A673 (cell line): ENCODE results near the gene LINGO3. TPM values are rescaled to one million over a fixed set of nuclear protein-coding genes. Genes with fewer than 3 reads are reported as not detected.

Experiments
- BruUV-seq: library from RNA; stranded (reverse); fragments of 400-500 nt; replicated peaks from 2 replicates; lab custom pipeline; 2021; lab: Mats Ljungman, UMichigan
- CTCF ChIA-PET: fragments of 300-600 bp; sonication (Branson Sonifier 250); formaldehyde crosslinking; loops from one replicate; lab custom pipeline; 2022; ENCODE audit warnings: antibody characterized with exemption; lab: Charles Lee
- POLR2A ChIA-PET: fragments of 300-600 bp; sonication (Branson Sonifier 250); formaldehyde crosslinking; loops from one replicate; lab custom pipeline; 2022; ENCODE audit warnings: antibody characterized with exemption; ENCODE audit not compliant: low non-redundant PET; lab: Charles Lee
- DNase-seq: peaks from one replicate; pipeline ENCODE4 v3.0.0-alpha.2; 2015; ENCODE audit warnings: low spot score
- H3K27ac ChIP-seq: fragments of 200-600 bp; sonication (generic); 2 replicates; pipeline ENCODE4 v1.5.1; 2016; ENCODE audit warnings: mixed run types, low read depth, mild to moderate bottlenecking, mixed read lengths, antibody characterized with exemption, low read length; ENCODE audit not compliant: poor library complexity, severe bottlenecking
- H3K27me3 ChIP-seq: fragments of 200-600 bp; sonication (generic); replicated peaks from 2 replicates; pipeline ENCODE4 v1.6.1; 2017; ENCODE audit warnings: mixed run types, low read depth, mild to moderate bottlenecking, mixed read lengths, antibody characterized with exemption, low read length; ENCODE audit not compliant: insufficient read depth, poor library complexity
- H3K36me3 ChIP-seq: fragments of 200-600 bp; sonication (generic); 2 replicates; pipeline ENCODE4 v1.6.1; 2016; ENCODE audit warnings: mixed run types, mild to moderate bottlenecking, mixed read lengths, antibody characterized with exemption, low read length; ENCODE audit not compliant: insufficient read depth, poor library complexity, severe bottlenecking
- H3K4me1 ChIP-seq: fragments of 200-600 bp; sonication (generic); 2 replicates; pipeline ENCODE4 v1.6.1; 2017; ENCODE audit warnings: mixed run types, mild to moderate bottlenecking, mixed read lengths, antibody characterized with exemption, low read length; ENCODE audit not compliant: insufficient read depth, poor library complexity, severe bottlenecking
- H3K4me3 ChIP-seq: fragments of 200-600 bp; sonication (generic); 2 replicates; pipeline ENCODE4 v1.5.1; 2016; ENCODE audit warnings: low read depth, mixed run types, mild to moderate bottlenecking, mixed read lengths, low read length; ENCODE audit not compliant: poor library complexity, severe bottlenecking
- H3K9me3 ChIP-seq: fragments of 200-600 bp; sonication (generic); 2 replicates; pipeline ENCODE4 v1.6.1; 2016; ENCODE audit warnings: mixed run types, low read depth, mild to moderate bottlenecking, mixed read lengths, antibody characterized with exemption, low read length; ENCODE audit not compliant: poor library complexity, severe bottlenecking
- EZH2 ChIP-seq: fragments of 200-600 bp; sonication (generic); IDR thresholded peaks from 2 replicates; pipeline ENCODE4 v1.6.1; 2017; ENCODE audit warnings: borderline replicate concordance, low read depth, mild to moderate bottlenecking, mixed read lengths, antibody characterized with exemption, low read length; ENCODE audit not compliant: poor library complexity, severe bottlenecking
- intact Hi-C: fragments of 100-400 bp; cut with micrococcal nuclease; formaldehyde crosslinking; loops from one replicate; pipeline ENCODE4 v1.10.0; 2022; ENCODE audit not compliant: unreplicated experiment
- total RNA-seq: library from RNA; stranded (reverse); gene quantifications from 2 replicates; pipeline ENCODE4 v1.2.3, GENCODE V29; 2021
- TF ChIP-seq, protein P1 (sequence below): fragments of 300-800, 200-600 bp; sonication (generic); conservative IDR thresholded peaks from 2 replicates; pipeline ENCODE4 v1.5.1; 2017; ENCODE audit warnings: low read depth, mild to moderate bottlenecking, antibody characterized with exemption, low read length, moderate library complexity, mixed read lengths

The LINGO3 gene
- total RNA-seq, 1 experiment from 2014 or later, result not detected

- POLR2A ChIA-PET, result interaction anchor here (0.5 kb wide), 1 partner anchor 144 kb away, joined by 10 read pairs; the partner anchor contains the start of gene LMNB2
Observed at GRCh38 chr19:2312820-2313501, 5.0 kb upstream of the LINGO3 start.

DNA sequence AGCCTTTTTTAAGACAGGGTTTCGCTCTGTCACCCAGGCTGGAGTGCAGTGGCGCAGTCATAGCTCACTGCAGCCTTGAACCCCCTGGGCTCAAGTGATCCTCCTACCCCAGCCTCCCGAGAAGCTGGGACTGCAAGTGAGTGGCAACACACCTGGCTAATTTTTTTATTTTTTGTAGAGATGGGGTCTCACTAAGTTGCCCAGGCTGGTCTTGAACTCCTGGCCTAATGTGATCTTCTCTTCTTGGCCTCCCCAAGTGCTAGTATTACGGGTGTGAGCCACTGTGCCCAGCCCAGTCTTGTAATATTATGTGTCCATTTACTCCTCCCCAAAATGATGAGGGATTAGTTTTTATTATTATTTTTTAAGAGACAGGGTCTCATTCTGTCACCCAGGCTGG lies 3.1 kb upstream of the LINGO3 start:
- no TSS peak for BruUV-seq
- Histone ChIP-seq H3K4me3 (no peak overlapping the region), H3K9me3 (no peaks in the 10 kb centered on the region), H3K36me3 (no peaks in the 10 kb centered on the region), H3K4me1 (no peaks in the 10 kb centered on the region), H3K27ac (no peak overlapping the region), H3K27me3 (no peaks in the 10 kb centered on the region)
- ChIA-PET POLR2A (no interaction called here), CTCF (no interaction called here)
- DNase-seq, result no peak
- intact Hi-C loops, result no loop called here
- TF ChIP-seq EZH2, result no peak

More at GRCh38 chr19:2312820-2313501, 5.0 kb upstream of the LINGO3 start:
- H3K4me3 ChIP-seq, result no peak overlapping the region
- no peaks in the 10 kb centered on the region for H3K9me3 ChIP-seq
- no peaks in the 10 kb centered on the region for H3K36me3 ChIP-seq
- intact Hi-C loops, result no loop called here
- no peaks in the 10 kb centered on the region for H3K4me1 ChIP-seq
- no peak overlapping the region for H3K27ac ChIP-seq
- DNase-seq, result no peak
- BruUV-seq, result no TSS peak
- H3K27me3 ChIP-seq, result no peaks in the 10 kb centered on the region
- CTCF ChIA-PET, result no interaction called here
- TF ChIP-seq EZH2, result no peak
- TF ChIP-seq, protein P1, sequence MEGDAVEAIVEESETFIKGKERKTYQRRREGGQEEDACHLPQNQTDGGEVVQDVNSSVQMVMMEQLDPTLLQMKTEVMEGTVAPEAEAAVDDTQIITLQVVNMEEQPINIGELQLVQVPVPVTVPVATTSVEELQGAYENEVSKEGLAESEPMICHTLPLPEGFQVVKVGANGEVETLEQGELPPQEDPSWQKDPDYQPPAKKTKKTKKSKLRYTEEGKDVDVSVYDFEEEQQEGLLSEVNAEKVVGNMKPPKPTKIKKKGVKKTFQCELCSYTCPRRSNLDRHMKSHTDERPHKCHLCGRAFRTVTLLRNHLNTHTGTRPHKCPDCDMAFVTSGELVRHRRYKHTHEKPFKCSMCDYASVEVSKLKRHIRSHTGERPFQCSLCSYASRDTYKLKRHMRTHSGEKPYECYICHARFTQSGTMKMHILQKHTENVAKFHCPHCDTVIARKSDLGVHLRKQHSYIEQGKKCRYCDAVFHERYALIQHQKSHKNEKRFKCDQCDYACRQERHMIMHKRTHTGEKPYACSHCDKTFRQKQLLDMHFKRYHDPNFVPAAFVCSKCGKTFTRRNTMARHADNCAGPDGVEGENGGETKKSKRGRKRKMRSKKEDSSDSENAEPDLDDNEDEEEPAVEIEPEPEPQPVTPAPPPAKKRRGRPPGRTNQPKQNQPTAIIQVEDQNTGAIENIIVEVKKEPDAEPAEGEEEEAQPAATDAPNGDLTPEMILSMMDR, result no peak

- no peaks in the 10 kb centered on the region for H3K27me3 ChIP-seq
- BruUV-seq, result no TSS peak
- DNase-seq, result no peak
- ChIA-PET POLR2A (no interaction called here), CTCF (no interaction called here)
- no peak overlapping the region for H3K27ac ChIP-seq
- no peak overlapping the region for H3K4me3 ChIP-seq
- intact Hi-C loops, result no loop called here
- H3K9me3 ChIP-seq, result no peaks in the 10 kb centered on the region
- no peaks in the 10 kb centered on the region for H3K4me1 ChIP-seq
- H3K36me3 ChIP-seq, result no peaks in the 10 kb centered on the region
- TF ChIP-seq, protein P1, result no peak
Observed at GRCh38 chr19:2309734-2310362, 1.9 kb upstream of the LINGO3 start.
